22Rv1 (cell line): ENCODE results near the gene PLSCR2.

Experiments
- ZFX ChIP-seq: fragments of 450-650 bp; IDR thresholded peaks from 2 replicates; pipeline ENCODE4 v1.6.1; 2017; ENCODE audit warnings: antibody characterized with exemption, borderline replicate concordance
- TF ChIP-seq, protein P1 (sequence below): fragments of 450-650 bp; IDR thresholded peaks from 2 replicates; pipeline ENCODE4 v1.5.1; 2017; ENCODE audit warnings: mild to moderate bottlenecking

DNA sequence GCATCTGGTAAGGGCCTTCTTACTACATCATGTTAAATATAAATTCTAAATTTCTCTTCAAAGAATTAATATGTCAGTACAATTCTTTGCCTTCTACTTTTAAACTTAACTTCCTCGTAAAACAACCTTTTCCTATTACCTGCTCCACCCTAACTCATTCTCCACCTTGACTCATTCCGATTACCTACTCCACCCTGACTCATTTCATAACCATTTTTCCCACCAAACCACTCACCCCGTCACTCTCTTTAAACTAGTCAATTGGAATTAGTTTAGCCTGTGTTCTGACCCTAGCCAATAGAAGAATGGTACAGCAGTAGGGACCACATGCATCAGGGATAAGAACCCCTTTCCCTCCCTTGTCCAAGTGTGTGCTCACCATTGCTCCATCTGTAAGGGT, 65.6 kb downstream of the PLSCR2 start:
- TF ChIP-seq, protein P1, sequence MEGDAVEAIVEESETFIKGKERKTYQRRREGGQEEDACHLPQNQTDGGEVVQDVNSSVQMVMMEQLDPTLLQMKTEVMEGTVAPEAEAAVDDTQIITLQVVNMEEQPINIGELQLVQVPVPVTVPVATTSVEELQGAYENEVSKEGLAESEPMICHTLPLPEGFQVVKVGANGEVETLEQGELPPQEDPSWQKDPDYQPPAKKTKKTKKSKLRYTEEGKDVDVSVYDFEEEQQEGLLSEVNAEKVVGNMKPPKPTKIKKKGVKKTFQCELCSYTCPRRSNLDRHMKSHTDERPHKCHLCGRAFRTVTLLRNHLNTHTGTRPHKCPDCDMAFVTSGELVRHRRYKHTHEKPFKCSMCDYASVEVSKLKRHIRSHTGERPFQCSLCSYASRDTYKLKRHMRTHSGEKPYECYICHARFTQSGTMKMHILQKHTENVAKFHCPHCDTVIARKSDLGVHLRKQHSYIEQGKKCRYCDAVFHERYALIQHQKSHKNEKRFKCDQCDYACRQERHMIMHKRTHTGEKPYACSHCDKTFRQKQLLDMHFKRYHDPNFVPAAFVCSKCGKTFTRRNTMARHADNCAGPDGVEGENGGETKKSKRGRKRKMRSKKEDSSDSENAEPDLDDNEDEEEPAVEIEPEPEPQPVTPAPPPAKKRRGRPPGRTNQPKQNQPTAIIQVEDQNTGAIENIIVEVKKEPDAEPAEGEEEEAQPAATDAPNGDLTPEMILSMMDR, result no peak
- no peak for TF ChIP-seq ZFX
